ENCODE data around the gene NID1. TPM values are rescaled to one million over a fixed set of nuclear protein-coding genes. Genes with fewer than 3 reads are reported as not detected.
"Not testable (repeated sequence)": the region's sequence is repeated elsewhere in the genome, so short reads cannot be mapped to it uniquely, and the experiment has no call there.

Gene NID1
- polyA plus RNA-seq, 4 donors = 143 to 209 (median 187) TPM

- peak; percentile 77 to 86 (median 84) for DNase-seq (ENCODE audit: low read depth in 4 of 4, low spot score in 3 of 4)
These were observed 93.1 kb downstream of the NID1 start for GRCh38 chr1:235971571-235972310.

GRCh38 chr1:235971020-235971419 is 93.9 kb downstream of the NID1 start:
- no peak for DNase-seq (ENCODE audit: low read depth in 4 of 4, low spot score in 3 of 4)

- no peak for DNase-seq (ENCODE audit: low read depth in 4 of 4, low spot score in 3 of 4)
These were observed 96.1 kb downstream of the NID1 start for GRCh38 chr1:235968831-235969230.

- DNase-seq (ENCODE audit: low read depth in 4 of 4, low spot score in 3 of 4) = not testable (repeated sequence)
These were observed 98.8 kb downstream of the NID1 start for GRCh38 chr1:235966134-235966533.

GRCh38 chr1:235960809-235961208 is 104.1 kb downstream of the NID1 start:
- DNase-seq (ENCODE audit: low read depth in 4 of 4, low spot score in 3 of 4) = no peak

- DNase-seq (ENCODE audit: low read depth in 4 of 4, low spot score in 3 of 4) = no peak
These were observed 106.9 kb downstream of the NID1 start for GRCh38 chr1:235958021-235958420.

GRCh38 chr1:235955777-235956176 is 109.1 kb downstream of the NID1 start:
- no peak for DNase-seq (ENCODE audit: low read depth in 4 of 4, low spot score in 3 of 4)

GRCh38 chr1:235954306-235955283 is 110.3 kb downstream of the NID1 start:
- no peak for DNase-seq (ENCODE audit: low read depth in 4 of 4, low spot score in 3 of 4)

GRCh38 chr1:235953801-235954200 is 111.1 kb downstream of the NID1 start:
- no peak for DNase-seq (ENCODE audit: low read depth in 4 of 4, low spot score in 3 of 4)

GRCh38 chr1:235952950-235953615 is 111.8 kb downstream of the NID1 start:
- DNase-seq (ENCODE audit: low read depth in 4 of 4, low spot score in 3 of 4) = no peak

GRCh38 chr1:235951661-235952060 is 113.2 kb downstream of the NID1 start:
- DNase-seq (ENCODE audit: low read depth in 4 of 4, low spot score in 3 of 4) = no peak

- DNase-seq (ENCODE audit: low read depth in 4 of 4, low spot score in 3 of 4) = no peak
These were observed 114.6 kb downstream of the NID1 start for GRCh38 chr1:235950318-235950717.

- DNase-seq (ENCODE audit: low read depth in 4 of 4, low spot score in 3 of 4) = no peak
These were observed 116.0 kb downstream of the NID1 start for GRCh38 chr1:235948774-235949427.

- DNase-seq (ENCODE audit: low read depth in 4 of 4, low spot score in 3 of 4) = no peak
These were observed 116.9 kb downstream of the NID1 start for GRCh38 chr1:235947989-235948388.

- DNase-seq (ENCODE audit: low read depth in 4 of 4, low spot score in 3 of 4) = no peak
These were observed 118.3 kb downstream of the NID1 start for GRCh38 chr1:235946571-235946981.

- no peak for DNase-seq (ENCODE audit: low read depth in 4 of 4, low spot score in 3 of 4)
These were observed 118.9 kb downstream of the NID1 start for GRCh38 chr1:235945775-235946570.

- DNase-seq (ENCODE audit: low read depth in 4 of 4, low spot score in 3 of 4) = no peak
These were observed 121.2 kb downstream of the NID1 start for GRCh38 chr1:235943581-235944114.

- no peak for DNase-seq (ENCODE audit: low read depth in 4 of 4, low spot score in 3 of 4)
These were observed 121.8 kb downstream of the NID1 start for GRCh38 chr1:235942979-235943575.

GRCh38 chr1:235942625-235942934 is 122.3 kb downstream of the NID1 start:
- DNase-seq (ENCODE audit: low read depth in 4 of 4, low spot score in 3 of 4) = no peak

All from left renal pelvis (tissue), 4 donors.